HuH-7.5 (cell line): ENCODE results near the gene MAD1L1.

Experiments used
- DNase-seq: peaks from one replicate; pipeline ENCODE4 v3.0.0; 2011; ENCODE audit warnings: low spot score

MAD1L1 gene

GRCh38 chr7:2101630-2102374 lies 130.9 kb downstream of the MAD1L1 start:
- DNase-seq, result no peak

GRCh38 chr7:2100278-2101208 lies 132.2 kb downstream of the MAD1L1 start:
- no peak for DNase-seq

- no peak for DNase-seq
Measured at GRCh38 chr7:2099048-2099957, 133.4 kb downstream of the MAD1L1 start.

GRCh38 chr7:2098496-2098895 lies 134.2 kb downstream of the MAD1L1 start:
- no peak for DNase-seq

GRCh38 chr7:2098056-2098455 lies 134.7 kb downstream of the MAD1L1 start:
- DNase-seq, result no peak

- DNase-seq, result no peak
Measured at GRCh38 chr7:2097492-2097891, 135.3 kb downstream of the MAD1L1 start.

- no peak for DNase-seq
Measured at GRCh38 chr7:2096692-2097387, 135.9 kb downstream of the MAD1L1 start.

- DNase-seq, result no peak
Measured at GRCh38 chr7:2095436-2095835, 137.3 kb downstream of the MAD1L1 start.

- no peak for DNase-seq
Measured at GRCh38 chr7:2094454-2095045, 138.2 kb downstream of the MAD1L1 start.

GRCh38 chr7:2093843-2094220 lies 138.9 kb downstream of the MAD1L1 start:
- DNase-seq, result no peak

GRCh38 chr7:2093215-2093842 lies 139.4 kb downstream of the MAD1L1 start:
- no peak for DNase-seq

GRCh38 chr7:2092279-2092678 lies 140.5 kb downstream of the MAD1L1 start:
- no peak for DNase-seq

GRCh38 chr7:2090526-2091520 lies 141.9 kb downstream of the MAD1L1 start:
- no peak for DNase-seq

GRCh38 chr7:2088801-2089200 lies 143.9 kb downstream of the MAD1L1 start:
- no peak for DNase-seq

GRCh38 chr7:2087744-2088143 lies 145.0 kb downstream of the MAD1L1 start:
- DNase-seq, result no peak

- DNase-seq, result no peak
Measured at GRCh38 chr7:2086229-2086628, 146.5 kb downstream of the MAD1L1 start.

GRCh38 chr7:2085804-2086203 lies 146.9 kb downstream of the MAD1L1 start:
- DNase-seq, result no peak

- no peak for DNase-seq
Measured at GRCh38 chr7:2084781-2085505, 147.8 kb downstream of the MAD1L1 start.

- DNase-seq, result no peak
Measured at GRCh38 chr7:2084331-2084730, 148.4 kb downstream of the MAD1L1 start.
